ENCODE measurements around the gene TIMM29.

DNA sequence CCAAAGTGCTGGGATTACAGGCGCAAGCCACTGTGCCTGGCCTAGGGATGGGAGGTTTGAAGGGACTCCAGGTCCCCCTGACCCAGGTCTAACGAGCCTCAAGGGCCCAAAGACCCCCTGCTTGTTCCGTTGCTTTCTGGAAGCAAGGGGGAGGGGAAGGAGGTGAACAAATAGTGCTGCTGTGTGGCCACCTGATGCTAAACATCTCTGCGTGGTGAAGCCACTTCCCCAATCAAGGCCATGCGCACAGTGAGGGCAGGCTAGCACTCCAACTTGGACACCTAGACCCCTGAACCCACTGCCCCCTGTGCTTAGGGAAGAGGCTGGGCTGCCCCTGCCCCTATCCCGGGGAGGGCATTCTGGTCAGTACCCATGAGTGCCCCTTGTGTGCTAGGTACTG is 33.2 kb upstream of the TIMM29 start:
- TF ChIP-seq, protein P1, sequence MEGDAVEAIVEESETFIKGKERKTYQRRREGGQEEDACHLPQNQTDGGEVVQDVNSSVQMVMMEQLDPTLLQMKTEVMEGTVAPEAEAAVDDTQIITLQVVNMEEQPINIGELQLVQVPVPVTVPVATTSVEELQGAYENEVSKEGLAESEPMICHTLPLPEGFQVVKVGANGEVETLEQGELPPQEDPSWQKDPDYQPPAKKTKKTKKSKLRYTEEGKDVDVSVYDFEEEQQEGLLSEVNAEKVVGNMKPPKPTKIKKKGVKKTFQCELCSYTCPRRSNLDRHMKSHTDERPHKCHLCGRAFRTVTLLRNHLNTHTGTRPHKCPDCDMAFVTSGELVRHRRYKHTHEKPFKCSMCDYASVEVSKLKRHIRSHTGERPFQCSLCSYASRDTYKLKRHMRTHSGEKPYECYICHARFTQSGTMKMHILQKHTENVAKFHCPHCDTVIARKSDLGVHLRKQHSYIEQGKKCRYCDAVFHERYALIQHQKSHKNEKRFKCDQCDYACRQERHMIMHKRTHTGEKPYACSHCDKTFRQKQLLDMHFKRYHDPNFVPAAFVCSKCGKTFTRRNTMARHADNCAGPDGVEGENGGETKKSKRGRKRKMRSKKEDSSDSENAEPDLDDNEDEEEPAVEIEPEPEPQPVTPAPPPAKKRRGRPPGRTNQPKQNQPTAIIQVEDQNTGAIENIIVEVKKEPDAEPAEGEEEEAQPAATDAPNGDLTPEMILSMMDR (IDR thresholded peaks at IDR 0.05), result no peak
- TF ChIP-seq POLR2A (IDR thresholded peaks at IDR 0.05), result no peak
